GM04503 (cell line): ENCODE results near the gene CSMD2.

Experiments
- DNase-seq: peaks from one replicate; pipeline ENCODE4 v3.0.0-alpha.2; 2012; ENCODE audit warnings: low read depth

The CSMD2 gene

GRCh38 chr1:33852711-33853110 is 312.3 kb downstream of the CSMD2 start:
- DNase-seq, result peak; percentile 16

DNA sequence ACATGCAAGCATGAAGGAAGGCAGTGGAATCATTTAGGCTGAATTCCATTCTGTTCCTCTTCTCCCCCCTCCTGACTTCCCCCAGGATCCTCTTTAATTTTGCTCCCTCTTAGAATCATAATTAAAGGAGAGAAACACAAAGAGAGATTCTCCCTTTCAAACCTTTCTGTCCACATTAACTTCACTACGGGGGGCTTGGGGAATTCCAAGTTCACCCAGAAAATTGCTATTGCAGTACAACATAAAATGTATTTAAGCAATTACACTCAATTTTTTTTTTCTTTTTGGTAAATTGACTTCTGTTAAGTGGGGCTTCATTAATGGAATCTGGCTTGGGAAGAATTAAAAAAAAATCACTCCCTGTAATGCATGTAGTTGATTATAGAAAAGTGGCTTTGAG is 314.5 kb downstream of the CSMD2 start:
- DNase-seq, result no peak

GRCh38 chr1:33849211-33849610 is 315.8 kb downstream of the CSMD2 start:
- DNase-seq, result no peak

GRCh38 chr1:33848205-33848937 is 316.7 kb downstream of the CSMD2 start:
- peak; percentile 9 for DNase-seq

DNA sequence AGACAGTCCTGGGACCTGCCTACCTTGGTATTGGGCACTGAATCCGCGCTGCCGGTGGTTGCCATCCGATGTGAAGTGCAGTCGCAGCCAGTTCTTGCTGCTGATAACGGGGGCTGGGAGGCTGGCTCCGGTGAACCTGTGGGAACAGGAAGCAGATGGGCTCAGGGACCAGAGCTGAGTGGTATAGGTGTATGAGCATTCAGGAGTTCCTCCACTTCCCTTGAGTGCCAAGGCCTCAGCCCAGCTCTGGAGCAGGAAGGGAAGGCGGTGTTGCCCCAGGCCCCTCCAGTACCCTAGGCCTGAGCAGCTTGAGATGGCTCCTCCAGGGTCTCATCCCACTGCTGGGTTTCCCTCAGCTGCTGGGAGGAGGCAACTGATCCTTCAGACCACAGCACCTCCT is 318.2 kb downstream of the CSMD2 start:
- DNase-seq, result no peak

GRCh38 chr1:33844166-33844565 is 320.9 kb downstream of the CSMD2 start:
- no peak for DNase-seq

- no peak for DNase-seq
These were observed 322.7 kb downstream of the CSMD2 start for GRCh38 chr1:33842348-33842747.

DNA sequence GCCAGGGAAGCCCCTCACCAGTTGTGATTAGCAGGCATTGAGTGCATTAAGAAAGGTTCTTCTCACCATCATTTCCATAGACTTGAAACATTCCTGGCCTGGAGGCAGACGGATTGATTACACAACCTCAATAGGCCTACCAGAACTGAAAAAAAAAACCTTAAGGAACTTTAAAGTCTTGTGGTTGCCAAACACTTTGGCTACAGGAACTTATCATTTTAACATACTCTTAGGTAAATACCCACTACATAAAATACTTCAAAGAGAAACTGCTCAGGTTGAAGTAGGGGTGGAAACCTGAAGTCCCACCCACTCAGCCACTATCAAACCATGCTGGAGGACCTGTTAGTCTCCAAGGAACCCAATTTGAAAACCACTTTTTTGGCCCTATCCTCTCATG is 323.5 kb downstream of the CSMD2 start:
- DNase-seq, result no peak

DNA sequence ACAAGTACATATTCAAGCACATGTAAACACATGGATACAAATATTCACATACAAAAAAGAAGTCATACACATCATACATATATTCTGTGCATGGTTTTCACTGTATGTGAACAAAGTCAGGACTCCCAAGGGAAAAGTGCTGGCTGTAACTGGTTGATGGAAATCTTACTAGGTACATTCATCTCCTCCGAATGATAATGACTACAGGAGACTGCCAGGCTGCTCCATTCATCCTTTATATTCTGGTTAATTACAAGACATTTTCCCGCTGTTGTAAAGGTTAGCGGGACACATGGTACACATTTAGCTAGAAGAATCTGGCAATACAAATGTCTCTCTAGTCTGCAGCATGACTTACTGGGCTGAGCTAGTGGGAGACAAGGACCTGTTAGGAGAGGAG is 327.4 kb downstream of the CSMD2 start:
- DNase-seq, result no peak

DNA sequence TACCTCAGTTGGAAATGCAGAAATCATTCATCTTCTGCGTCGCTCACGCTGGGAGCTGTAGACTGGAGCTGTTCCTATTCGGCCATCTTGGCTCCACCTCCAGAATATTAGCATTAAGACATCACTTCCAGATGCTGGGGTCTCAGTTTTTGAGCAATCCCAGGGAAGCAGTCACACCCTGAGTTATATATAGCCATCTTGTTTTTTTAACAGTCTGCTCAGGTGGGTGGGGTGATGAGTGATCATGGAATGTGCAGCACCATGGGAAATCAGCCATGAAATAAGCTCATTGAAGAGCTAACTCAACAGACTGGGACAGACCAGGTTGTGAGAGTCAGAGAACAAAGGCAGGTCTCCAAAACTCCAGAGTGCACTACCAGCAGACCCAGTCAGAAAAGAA is 328.1 kb downstream of the CSMD2 start:
- no peak for DNase-seq

GRCh38 chr1:33828654-33829053 is 336.4 kb downstream of the CSMD2 start:
- DNase-seq, result no peak

DNA sequence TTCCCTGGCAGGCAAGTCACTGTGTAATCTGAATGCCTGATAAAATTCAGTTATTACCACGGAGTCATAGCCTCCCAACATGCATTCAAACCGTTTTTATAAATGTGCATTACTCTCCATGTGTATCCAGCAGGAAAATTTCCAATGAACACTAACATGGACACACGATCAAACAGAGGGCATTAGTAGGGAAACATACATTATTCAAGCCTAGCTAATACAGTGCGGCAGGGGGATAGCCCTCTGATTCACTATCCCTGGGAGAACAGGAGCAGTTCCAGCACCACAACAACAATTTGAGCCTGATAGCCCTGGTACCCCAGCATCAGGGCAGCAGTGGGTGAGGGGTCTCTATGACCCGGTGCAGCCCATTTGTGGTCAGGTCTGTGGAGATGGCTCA is 337.0 kb downstream of the CSMD2 start:
- no peak for DNase-seq

DNA sequence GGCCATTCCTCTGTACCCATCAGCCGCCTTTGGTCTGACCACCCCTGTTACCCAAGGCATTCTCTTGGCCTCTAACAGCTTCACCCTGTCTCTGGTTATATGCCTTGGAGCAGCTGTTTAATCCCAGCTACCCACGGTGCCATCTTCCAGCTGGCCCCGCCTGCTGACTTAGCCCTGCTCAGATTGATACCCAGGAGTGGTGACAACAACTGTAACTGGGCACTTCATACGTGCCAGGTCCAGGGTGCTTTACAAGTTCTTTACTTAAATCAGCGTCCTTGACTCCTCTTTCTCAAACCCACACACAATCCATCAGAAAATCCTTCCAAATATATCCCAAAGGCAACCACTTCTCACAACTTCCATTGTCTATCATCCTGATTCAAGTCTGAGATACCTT is 338.3 kb downstream of the CSMD2 start:
- no peak for DNase-seq

DNA sequence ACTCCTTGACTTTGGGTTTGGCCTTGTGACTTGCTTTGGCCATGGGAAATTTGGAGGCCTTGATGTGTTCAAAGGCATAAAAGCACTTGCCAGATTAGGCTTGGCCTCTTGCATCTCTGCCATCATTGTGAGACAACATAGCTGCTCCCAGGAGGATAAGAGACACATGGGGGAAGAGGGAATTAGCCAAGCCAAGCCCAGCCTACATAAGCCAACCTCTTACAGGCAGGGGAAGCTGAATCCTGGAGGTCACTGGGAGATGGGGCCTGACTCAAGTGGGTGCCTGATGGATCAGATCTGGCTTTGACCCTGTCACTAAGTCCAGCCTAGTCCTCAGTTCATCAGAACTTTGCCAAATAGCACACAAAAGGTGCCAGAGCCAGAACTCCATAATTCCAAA is 338.7 kb downstream of the CSMD2 start:
- no peak for DNase-seq

DNA sequence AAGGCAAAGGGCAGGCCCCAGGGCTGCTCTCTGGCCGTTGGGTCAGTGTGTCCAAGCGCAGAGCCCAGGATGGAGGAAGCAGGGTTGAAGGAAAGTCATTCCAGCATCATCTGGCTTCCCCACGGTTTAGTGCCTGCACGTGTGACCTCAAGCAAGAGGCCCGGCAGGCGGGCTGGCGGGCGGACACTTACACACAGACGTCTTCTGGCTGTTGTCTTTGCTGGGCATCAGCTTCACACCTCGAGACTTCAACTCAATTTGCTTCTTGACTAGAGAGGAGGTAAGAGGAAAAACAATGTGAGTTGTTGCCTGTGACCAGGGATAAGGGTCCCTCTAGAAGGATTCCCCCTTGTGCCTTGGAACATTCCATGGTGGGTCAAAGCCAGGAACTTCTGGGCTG is 339.5 kb downstream of the CSMD2 start:
- DNase-seq, result no peak

- DNase-seq, result no peak
These were observed 340.1 kb downstream of the CSMD2 start for GRCh38 chr1:33824971-33825370.

- DNase-seq, result no peak
These were observed 340.7 kb downstream of the CSMD2 start for GRCh38 chr1:33824321-33824720.

GRCh38 chr1:33823830-33824229 is 341.2 kb downstream of the CSMD2 start:
- no peak for DNase-seq

DNA sequence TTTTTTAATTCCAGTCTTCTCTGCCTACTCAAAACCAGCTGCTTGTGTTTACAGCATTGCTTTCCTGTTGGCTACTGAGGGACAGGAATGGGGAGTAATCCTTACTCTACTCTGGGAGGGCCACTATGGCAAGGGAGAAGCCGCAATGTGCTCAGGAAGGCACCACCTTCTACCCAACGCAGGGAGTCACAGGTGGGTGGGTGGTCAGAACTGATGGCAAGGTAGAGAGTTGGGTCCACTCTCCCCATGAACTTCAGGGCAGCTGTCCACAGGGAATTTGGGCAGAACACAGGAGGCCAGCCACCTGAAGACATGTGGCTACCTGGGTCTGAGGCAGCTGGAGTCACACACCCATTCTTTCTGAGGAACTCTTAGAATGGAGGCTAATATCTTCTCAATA is 341.6 kb downstream of the CSMD2 start:
- no peak for DNase-seq

DNA sequence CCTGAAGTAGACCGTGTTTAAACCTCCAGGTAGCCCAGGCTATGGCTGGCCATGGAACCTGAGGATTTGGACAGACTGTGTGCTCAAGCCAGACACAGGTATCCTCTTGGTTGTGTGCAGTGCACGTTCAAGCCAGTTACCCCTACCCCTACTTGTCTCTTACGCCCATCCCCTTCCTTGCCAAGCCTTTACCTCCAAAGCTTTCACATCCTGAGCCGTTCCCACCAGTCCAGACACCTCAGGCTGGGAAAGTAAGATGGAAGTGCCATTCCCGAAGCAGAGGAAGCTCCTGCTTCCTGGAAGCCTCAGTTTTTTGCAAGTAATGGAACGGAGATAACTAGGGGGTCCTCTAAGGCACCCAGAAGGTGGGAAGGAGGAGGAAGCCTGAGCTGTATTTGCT is 342.6 kb downstream of the CSMD2 start:
- no peak for DNase-seq

- DNase-seq, result no peak
These were observed 343.7 kb downstream of the CSMD2 start for GRCh38 chr1:33821291-33821690.

- no peak for DNase-seq
These were observed 344.2 kb downstream of the CSMD2 start for GRCh38 chr1:33820804-33821203.

- DNase-seq, result no peak
These were observed 345.1 kb downstream of the CSMD2 start for GRCh38 chr1:33819913-33820311.

GRCh38 chr1:33819290-33819912 is 345.6 kb downstream of the CSMD2 start:
- DNase-seq, result no peak
